GM21737 (cell line): ENCODE data around the gene PRODH.
"Not testable (repeated sequence)": the region's sequence is repeated elsewhere in the genome, so short reads cannot be mapped to it uniquely, and the experiment has no call there.

ENCODE experiments used
- ATAC-seq: cut with Tn5 transposase; IDR thresholded peaks from one replicate; pipeline ENCODE4 v1.9.1; 2021; ENCODE audit warnings: mild to moderate bottlenecking, moderate library complexity; ENCODE audit not compliant: unreplicated experiment

PRODH gene

GRCh38 chr22:18969158-18969942, 33.3 kb upstream of the PRODH start:
- ATAC-seq: not testable (repeated sequence)

GRCh38 chr22:18968011-18968749, 32.1 kb upstream of the PRODH start:
- no peak for ATAC-seq

GRCh38 chr22:18967391-18968010, 31.4 kb upstream of the PRODH start:
- not testable (repeated sequence) for ATAC-seq

- ATAC-seq: no peak
Observed at GRCh38 chr22:18966748-18967147, 30.7 kb upstream of the PRODH start.

- ATAC-seq: no peak
Observed at GRCh38 chr22:18965526-18966421, 29.7 kb upstream of the PRODH start.

- not testable (repeated sequence) for ATAC-seq
Observed at GRCh38 chr22:18964501-18965265, 28.6 kb upstream of the PRODH start.

- not testable (repeated sequence) for ATAC-seq
Observed at GRCh38 chr22:18964051-18964450, 28.0 kb upstream of the PRODH start.

GRCh38 chr22:18962308-18962635, 26.2 kb upstream of the PRODH start:
- no peak for ATAC-seq

GRCh38 chr22:18961632-18962307, 25.7 kb upstream of the PRODH start:
- not testable (repeated sequence) for ATAC-seq

- not testable (repeated sequence) for ATAC-seq
Observed at GRCh38 chr22:18961201-18961600, 25.1 kb upstream of the PRODH start.

- ATAC-seq: not testable (repeated sequence)
Observed at GRCh38 chr22:18960166-18960820, 24.2 kb upstream of the PRODH start.

- ATAC-seq: not testable (repeated sequence)
Observed at GRCh38 chr22:18959741-18960140, 23.6 kb upstream of the PRODH start.

- ATAC-seq: not testable (repeated sequence)
Observed at GRCh38 chr22:18959266-18959665, 23.2 kb upstream of the PRODH start.

- not testable (repeated sequence) for ATAC-seq
Observed at GRCh38 chr22:18958738-18959137, 22.6 kb upstream of the PRODH start.

- ATAC-seq: not testable (repeated sequence)
Observed at GRCh38 chr22:18958321-18958705, 22.2 kb upstream of the PRODH start.

- not testable (repeated sequence) for ATAC-seq
Observed at GRCh38 chr22:18957621-18958320, 21.7 kb upstream of the PRODH start.

GRCh38 chr22:18956956-18957355, 20.9 kb upstream of the PRODH start:
- not testable (repeated sequence) for ATAC-seq
